Breast epithelium (tissue), 4 donors: Measurements from ENCODE around the gene TMPRSS13. TPM values are rescaled to one million over a fixed set of nuclear protein-coding genes. Genes with fewer than 3 reads are reported as not detected.

Experiments
- DNase-seq, 2 donors: peaks; one replicate each; pipeline ENCODE4 v3.0.0-alpha.2; 2019; ENCODE audit warnings: low spot score in 2 of 2
- H3K27ac ChIP-seq, 2 donors: fragments of 200-600 bp; sonication (generic) in 1 of 2; one replicate each; pipeline ENCODE4 v1.5.1; 2016 to 2019; ENCODE audit warnings: mild to moderate bottlenecking in 1 of 2
- H3K27me3 ChIP-seq, 2 donors: fragments of 200-600 bp; sonication (generic) in 1 of 2; one replicate each; pipeline versions ENCODE4 v1.5.1 to v1.6.0; 2017 to 2019; ENCODE audit warnings: control low read depth in 1 of 2, mild to moderate bottlenecking in 1 of 2
- H3K36me3 ChIP-seq: fragments of 200-600 bp; one replicate; pipeline ENCODE4 v1.5.1; 2019
- H3K4me1 ChIP-seq, 2 donors: fragments of 200-600 bp; sonication (generic); one replicate each; pipeline ENCODE4 v1.5.1; 2016 to 2019; ENCODE audit warnings: control low read depth in 1 of 2
- H3K4me3 ChIP-seq, 3 donors: fragments of 200-600 bp; sonication (generic); 1 replicate in 2 of 3; 2 replicates in 1 of 3; pipeline ENCODE4 v1.5.1; 2016 to 2019; ENCODE audit warnings: mild to moderate bottlenecking in 3 of 3, moderate library complexity in 2 of 3
- H3K9me3 ChIP-seq, 2 donors: fragments of 200-600 bp; sonication (generic) in 1 of 2; one replicate each; pipeline ENCODE4 v1.5.1; 2016 to 2019; ENCODE audit warnings: control low read depth in 1 of 2
- POLR2A ChIP-seq: fragments of 450-650 bp; IDR thresholded peaks from one replicate; pipeline ENCODE4 v1.6.1; 2016; ENCODE audit warnings: antibody characterized with exemption, mild to moderate bottlenecking, moderate library complexity
- POLR2AphosphoS5 ChIP-seq, 3 donors: sonication (generic); formaldehyde crosslinking; IDR thresholded peaks; one replicate each; pipeline ENCODE4 v1.6.1; 2017; ENCODE audit warnings: antibody characterized with exemption in 3 of 3
- intact Hi-C: fragments of 100-400 bp; cut with DNase I; formaldehyde crosslinking; loops from one replicate; pipeline ENCODE4 v1.15.1; 2023; ENCODE audit warnings: low total_unique reads
- total RNA-seq, 3 donors: library from RNA; depleted of rRNA; stranded (reverse); fragments of >200 nt; gene quantifications; one replicate each; pipeline ENCODE4 v1.1.0, GENCODE V29; 2016
- TF ChIP-seq, protein P1 (sequence below), 3 donors: fragments of 450-650 bp; IDR thresholded peaks; one replicate each; pipeline ENCODE4 v1.5.1; 2016 to 2017; ENCODE audit warnings: antibody characterized with exemption in 3 of 3, mild to moderate bottlenecking in 3 of 3, moderate library complexity in 3 of 3

The TMPRSS13 gene
- total RNA-seq, 3 donors from 2014 or later = 0.32 to 34.0 (median 12.5) TPM

DNA sequence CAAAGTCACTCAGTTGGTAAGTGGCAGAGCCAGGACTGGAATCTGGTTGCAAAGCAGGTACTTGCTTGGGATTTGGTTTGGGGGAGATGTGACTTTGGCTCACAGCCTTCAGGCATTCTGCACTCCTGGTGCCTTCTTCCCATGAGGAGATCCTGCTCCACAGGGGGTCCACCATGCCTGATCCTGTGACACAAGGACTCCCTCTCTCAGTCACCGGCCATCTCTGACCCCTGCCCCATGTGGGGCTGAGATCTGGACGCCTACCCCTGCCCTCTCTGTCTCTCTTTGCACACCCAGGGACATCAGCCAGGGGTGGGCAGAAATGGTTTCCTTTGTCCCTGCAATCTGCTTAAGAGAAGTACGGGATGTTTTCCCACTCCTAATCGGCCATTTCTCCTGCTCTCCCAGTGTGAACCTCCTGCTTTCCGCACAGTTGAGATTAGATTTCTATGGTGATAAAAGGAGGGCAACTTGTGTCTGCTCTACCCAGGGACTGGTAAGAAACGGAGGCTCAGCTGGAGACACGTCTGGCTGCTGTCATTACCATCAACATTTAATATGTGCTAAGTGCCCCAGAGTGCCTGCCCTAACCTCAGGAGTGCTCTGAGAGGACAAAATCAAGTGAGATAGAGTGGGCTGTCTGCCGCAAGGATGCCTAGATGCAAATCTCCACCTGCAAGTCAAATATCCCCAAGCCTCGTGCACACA lies 41.6 kb downstream of the TMPRSS13 start:
- H3K27ac ChIP-seq = no peak overlapping the region
- intact Hi-C loops = no loop called here
- DNase-seq = peak in 1 of 2 donors; percentile 41
- H3K9me3 ChIP-seq = no peaks in the 10 kb centered on the region
- H3K4me1 ChIP-seq = no peaks in the 10 kb centered on the region
- no peak overlapping the region for H3K4me3 ChIP-seq
- TF ChIP-seq, protein P1, sequence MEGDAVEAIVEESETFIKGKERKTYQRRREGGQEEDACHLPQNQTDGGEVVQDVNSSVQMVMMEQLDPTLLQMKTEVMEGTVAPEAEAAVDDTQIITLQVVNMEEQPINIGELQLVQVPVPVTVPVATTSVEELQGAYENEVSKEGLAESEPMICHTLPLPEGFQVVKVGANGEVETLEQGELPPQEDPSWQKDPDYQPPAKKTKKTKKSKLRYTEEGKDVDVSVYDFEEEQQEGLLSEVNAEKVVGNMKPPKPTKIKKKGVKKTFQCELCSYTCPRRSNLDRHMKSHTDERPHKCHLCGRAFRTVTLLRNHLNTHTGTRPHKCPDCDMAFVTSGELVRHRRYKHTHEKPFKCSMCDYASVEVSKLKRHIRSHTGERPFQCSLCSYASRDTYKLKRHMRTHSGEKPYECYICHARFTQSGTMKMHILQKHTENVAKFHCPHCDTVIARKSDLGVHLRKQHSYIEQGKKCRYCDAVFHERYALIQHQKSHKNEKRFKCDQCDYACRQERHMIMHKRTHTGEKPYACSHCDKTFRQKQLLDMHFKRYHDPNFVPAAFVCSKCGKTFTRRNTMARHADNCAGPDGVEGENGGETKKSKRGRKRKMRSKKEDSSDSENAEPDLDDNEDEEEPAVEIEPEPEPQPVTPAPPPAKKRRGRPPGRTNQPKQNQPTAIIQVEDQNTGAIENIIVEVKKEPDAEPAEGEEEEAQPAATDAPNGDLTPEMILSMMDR (IDR thresholded peaks at IDR 0.05) = no peak
- TF ChIP-seq POLR2AphosphoS5 (IDR thresholded peaks at IDR 0.05) (no peak), POLR2A (no peak)
- H3K36me3 ChIP-seq = no peaks in the 10 kb centered on the region
- no peaks in the 10 kb centered on the region for H3K27me3 ChIP-seq

DNA sequence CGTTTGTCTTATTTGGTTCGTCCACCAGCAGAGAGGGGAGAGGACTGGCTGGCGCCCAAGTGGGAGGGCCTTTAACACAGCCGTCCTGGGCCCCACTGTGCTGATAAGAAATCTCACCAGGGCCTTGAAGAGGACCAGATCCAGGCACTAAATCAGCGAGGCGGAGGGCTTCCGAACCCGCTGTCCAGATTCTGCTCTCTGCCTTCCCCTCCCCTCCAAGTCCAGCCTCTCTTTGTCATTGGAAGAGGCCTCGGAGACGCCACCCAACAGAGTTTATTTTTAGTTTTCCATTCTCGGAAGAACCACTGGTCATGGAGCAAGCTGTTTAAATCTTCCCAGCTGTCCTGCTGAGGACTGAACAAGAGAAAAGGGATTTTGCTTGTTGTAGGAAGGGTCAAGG lies 43.4 kb downstream of the TMPRSS13 start:
- Histone ChIP-seq H3K4me1 (no peaks in the 10 kb centered on the region), H3K27ac (peak overlapping the region in 1 of 2 donors; percentile 57), H3K27me3 (no peaks in the 10 kb centered on the region), H3K9me3 (no peaks in the 10 kb centered on the region), H3K36me3 (no peaks in the 10 kb centered on the region), H3K4me3 (peak overlapping the region in 1 of 3 donors; percentile 32)
- intact Hi-C loops = no loop called here
- DNase-seq = peak in 1 of 2 donors; percentile 18
- TF ChIP-seq POLR2A = no peak
- TF ChIP-seq, protein P1 (IDR thresholded peaks at IDR 0.05) = no peak
- no peak for TF ChIP-seq POLR2AphosphoS5 (IDR thresholded peaks at IDR 0.05)

DNA sequence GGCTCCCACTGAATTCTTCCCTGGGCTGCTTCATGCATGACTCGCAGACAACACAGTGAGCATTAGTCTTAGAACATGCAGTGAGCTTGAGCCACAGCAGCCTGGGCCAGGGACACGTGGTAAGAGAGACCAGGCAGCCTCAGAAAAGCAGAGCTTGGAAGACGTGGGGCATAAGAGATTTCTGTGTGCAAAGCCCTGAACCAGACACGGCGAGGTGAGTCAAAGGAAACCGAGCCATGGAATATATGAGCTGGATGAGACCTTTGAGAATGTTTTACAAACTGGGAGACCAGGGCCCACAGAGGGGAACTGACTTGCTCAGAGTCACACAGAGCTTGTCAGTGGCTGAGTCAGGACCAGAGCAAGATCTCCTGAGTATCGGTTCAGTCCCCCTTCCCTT lies 44.2 kb downstream of the TMPRSS13 start:
- H3K27ac ChIP-seq = peak overlapping the region in 1 of 2 donors; percentile 57
- H3K36me3 ChIP-seq = no peaks in the 10 kb centered on the region
- DNase-seq = peak; percentile 13 to 27
- H3K4me3 ChIP-seq = no peak overlapping the region
- intact Hi-C loops = no loop called here
- no peaks in the 10 kb centered on the region for H3K27me3 ChIP-seq
- no peaks in the 10 kb centered on the region for H3K9me3 ChIP-seq
- H3K4me1 ChIP-seq = no peaks in the 10 kb centered on the region
- no peak for TF ChIP-seq POLR2A
- TF ChIP-seq POLR2AphosphoS5 (IDR thresholded peaks at IDR 0.05) = no peak
- TF ChIP-seq, protein P1 (IDR thresholded peaks at IDR 0.05) = no peak

- intact Hi-C loops = no loop called here
- TF ChIP-seq, protein P1 (IDR thresholded peaks at IDR 0.05) = no peak
- TF ChIP-seq POLR2AphosphoS5 (IDR thresholded peaks at IDR 0.05) = no peak
- Histone ChIP-seq H3K9me3 (no peaks in the 10 kb centered on the region), H3K4me3 (no peak overlapping the region), H3K27me3 (peaks cover 0 to 3% of the 10 kb centered on the region in 2 donors), H3K36me3 (no peaks in the 10 kb centered on the region), H3K27ac (no peak overlapping the region), H3K4me1 (no peaks in the 10 kb centered on the region)
- peak in 1 of 2 donors; percentile 2 for DNase-seq
These were observed 46.1 kb downstream of the TMPRSS13 start for GRCh38 chr11:117883063-117883462.

DNA sequence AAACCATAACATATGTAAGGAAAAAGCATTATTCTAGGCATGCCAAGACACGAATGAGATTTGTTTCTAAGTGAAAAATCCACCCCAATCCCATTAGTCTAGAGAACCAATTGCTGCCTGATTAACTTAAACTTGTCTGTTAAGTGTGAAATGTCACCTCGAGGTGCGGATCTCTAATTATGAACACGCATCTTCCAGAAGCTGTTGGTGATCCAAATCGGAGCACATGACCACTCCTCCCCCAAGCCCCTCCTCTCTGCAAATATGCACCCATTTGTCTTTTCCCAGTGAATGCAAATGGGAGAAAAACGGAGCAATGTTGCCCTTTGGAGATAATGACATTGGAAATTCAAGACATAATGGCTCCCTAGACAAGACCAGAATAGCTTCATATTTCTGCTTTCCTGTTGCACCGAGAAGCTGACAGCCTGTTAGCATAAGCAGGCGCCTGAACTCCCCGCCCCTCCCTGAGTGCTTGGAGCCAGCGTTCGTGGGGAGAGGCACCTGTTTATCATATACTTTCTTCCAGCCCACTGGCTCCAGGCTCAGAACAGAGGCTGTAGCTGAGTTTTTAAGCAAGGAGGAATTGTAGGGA lies 46.8 kb downstream of the TMPRSS13 start:
- intact Hi-C loops = no loop called here
- Histone ChIP-seq H3K27ac (no peak overlapping the region), H3K4me3 (no peak overlapping the region)

More for the DNA sequence above, 46.8 kb downstream of the TMPRSS13 start:
- no peaks in the 10 kb centered on the region for H3K36me3 ChIP-seq
- peaks cover 0 to 3% of the 10 kb centered on the region in 2 donors for H3K27me3 ChIP-seq
- peak in 1 of 2 donors; percentile 8 for DNase-seq
- no peak for TF ChIP-seq POLR2A
- no peak for TF ChIP-seq POLR2AphosphoS5 (IDR thresholded peaks at IDR 0.05)
- TF ChIP-seq, protein P1 (IDR thresholded peaks at IDR 0.05) = no peak
- H3K9me3 ChIP-seq = no peaks in the 10 kb centered on the region
- no peaks in the 10 kb centered on the region for H3K4me1 ChIP-seq
